DMS79 (cell line): ENCODE measurements around the gene GRIN3A.
"Not testable (repeated sequence)": the region's sequence is repeated elsewhere in the genome, so short reads cannot be mapped to it uniquely, and the experiment has no call there.

Experiments used
- DNase-seq: peaks from one replicate; lab custom pipeline; 2025; lab: John Stamatoyannopoulos, UW

The GRIN3A gene

DNA sequence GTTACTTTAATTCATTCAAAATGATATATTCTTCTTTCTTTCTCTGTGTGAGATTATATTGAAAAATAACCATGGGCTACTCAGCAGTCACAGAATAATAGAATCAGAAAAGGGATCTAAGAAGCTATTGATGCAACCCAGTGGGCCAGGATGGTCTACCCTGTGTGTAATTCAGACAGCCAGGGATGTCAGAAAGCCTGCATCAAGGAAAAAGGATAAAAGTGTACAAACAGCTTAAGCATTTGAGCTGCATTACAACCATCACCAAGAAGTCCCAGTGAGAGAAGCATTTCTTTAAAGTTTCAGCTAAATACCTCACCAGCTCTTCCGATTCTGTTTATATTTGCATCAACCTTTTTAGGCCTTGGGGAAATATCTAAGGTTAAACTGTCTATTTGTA is 105.8 kb downstream of the GRIN3A start:
- DNase-seq: no peak

GRCh38 chr9:101631892-101632291 is 106.6 kb downstream of the GRIN3A start:
- DNase-seq: no peak

GRCh38 chr9:101629636-101630035 is 108.8 kb downstream of the GRIN3A start:
- no peak for DNase-seq

DNA sequence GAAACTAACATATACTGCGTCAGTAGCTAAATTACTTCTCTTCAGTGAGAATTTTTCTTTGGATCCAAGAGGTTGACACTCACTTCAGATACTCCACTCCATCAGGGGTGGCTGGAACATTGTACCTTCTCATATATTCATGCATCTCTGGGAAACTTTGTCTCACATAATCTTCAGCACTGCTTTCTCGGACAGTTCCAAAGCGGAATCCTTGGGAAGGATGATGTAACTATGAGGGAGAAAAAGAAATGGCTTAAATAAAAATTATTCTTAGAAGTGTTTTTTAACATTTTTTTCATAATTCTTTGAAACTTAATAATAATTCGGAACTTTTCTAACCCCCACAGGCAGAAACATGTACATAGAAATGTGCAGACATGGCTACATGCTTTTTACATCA is 110.3 kb downstream of the GRIN3A start:
- DNase-seq: no peak

DNA sequence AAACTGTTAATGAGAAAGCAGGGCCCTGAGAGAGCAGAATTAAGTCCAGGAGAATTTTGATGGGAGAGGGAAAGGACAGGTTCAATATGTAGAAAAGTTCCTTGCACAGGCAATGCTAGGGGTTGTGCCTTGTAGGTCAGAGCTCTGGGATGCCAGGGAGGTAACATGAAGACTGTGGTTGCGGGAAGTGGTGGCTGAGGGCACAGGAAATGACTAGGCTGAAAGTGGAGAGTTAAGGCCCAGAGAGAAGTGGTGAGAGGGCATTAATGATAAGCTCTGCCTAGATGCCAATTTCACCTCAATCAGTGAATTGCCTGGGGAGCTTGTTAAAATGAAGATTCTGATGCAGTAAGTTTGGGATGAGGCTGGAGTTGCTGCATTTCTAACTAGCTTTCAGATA is 112.2 kb downstream of the GRIN3A start:
- DNase-seq: no peak

GRCh38 chr9:101625876-101626275 is 112.6 kb downstream of the GRIN3A start:
- DNase-seq: no peak

- no peak for DNase-seq
Measured at GRCh38 chr9:101620452-101620851, 118.0 kb downstream of the GRIN3A start.

DNA sequence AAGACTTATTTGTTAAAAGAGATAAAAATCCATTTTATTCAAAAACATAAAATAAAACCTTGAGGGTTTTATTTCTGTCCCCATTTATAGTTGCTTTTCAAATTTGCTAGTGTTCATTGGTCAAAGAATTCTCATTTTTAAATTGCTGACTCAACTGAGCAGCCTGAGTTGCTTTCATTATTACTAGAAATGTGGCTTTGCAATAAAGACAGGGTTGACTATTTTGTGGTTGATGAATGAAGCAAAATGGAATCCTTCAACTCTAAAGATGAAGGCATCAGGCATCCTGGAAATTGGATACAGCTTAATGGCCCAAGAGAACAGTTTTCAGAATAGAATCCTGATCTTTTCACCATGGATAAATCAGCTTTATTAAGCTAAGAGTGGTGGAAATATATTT is 119.7 kb downstream of the GRIN3A start:
- no peak for DNase-seq

- DNase-seq: no peak
Measured at GRCh38 chr9:101605547-101605946, 132.9 kb downstream of the GRIN3A start.

DNA sequence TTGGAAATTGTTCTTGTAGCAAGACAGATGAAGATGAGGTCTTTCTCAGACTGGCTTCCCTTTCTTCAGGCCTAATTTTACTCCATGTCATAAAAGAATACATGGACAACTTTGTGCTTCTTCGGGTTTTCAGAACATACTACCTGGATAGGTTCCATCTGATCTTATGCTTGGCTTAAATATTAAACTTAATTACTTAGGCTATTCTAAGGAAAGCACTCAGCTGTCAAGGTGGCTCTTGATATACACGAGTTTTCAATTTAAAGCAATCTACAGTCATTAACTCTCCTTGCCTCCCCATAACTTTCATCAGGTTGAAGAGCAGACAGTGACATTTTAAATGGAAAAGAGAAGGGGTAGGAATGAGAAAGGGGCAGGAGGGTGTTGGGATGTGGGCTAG is 134.2 kb downstream of the GRIN3A start:
- DNase-seq: no peak

- DNase-seq: peak; percentile 6
Measured at GRCh38 chr9:101601904-101602765, 136.3 kb downstream of the GRIN3A start.

DNA sequence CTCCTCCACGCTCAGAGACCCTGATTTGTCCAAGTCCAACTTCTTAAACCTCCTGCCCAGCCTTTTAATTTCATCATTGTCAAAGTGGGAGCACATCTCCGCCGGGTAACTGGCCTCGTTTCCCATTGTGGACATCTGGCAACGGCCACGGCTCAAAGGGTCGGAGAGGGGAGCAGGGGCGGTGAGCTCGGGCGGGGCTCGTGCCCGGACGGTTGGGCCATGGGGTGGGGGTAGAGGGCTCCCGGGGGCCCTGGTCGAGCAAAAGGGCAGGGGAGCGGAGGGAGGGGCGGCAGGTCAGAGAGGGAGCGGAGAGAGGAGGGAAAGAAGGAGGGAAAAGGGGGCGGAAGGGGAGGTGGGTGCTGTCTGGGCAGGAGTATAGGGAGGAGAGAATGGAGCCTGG is 143.7 kb downstream of the GRIN3A start, which contains the start of gene PPP3R2:
PPP3R2 (minus strand) TSS at position 174 of the 400 bp plus-strand sequence; CDS start at position 126, 48 bp downstream.
- DNase-seq: no peak

DNA sequence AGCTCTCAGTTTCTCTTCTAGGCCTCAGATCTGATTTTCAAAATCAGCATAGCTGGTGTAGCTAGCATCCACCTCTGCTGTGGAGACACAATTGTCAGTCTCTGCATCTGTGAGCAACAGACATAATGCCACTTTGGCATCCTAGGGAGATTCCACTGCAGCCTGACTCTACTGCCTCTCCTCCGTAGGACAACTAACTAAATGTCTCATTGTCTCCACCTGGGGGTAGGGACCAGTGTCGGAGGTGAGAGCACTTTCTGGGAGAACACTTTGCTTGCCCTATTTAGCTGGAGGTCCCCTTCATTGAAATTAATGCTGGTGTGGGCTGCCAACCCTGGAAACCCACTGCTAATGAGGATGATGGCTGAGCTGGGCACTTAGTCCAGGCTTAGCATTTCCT is 145.1 kb downstream of the GRIN3A start:
- DNase-seq: no peak

DNA sequence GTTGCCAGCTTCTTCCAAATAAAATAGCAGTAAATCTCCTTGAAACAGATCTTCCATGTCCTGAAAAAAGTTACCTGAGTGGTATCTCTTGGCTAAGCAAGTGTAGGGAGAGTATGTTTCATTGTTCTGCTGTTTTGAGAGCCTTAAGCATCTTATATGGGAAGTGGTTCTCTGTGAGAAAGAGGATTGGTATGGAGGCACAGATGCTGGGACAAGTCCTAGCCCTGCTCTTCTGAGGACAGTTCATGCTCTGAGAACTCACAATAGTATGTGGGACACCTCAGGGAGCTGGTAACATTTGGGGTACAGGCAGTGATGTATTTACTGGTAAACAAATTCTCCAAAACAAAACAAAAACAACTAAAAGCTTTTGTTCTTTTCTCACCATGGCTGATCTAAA is 145.7 kb downstream of the GRIN3A start:
- no peak for DNase-seq

- no peak for DNase-seq
Measured at GRCh38 chr9:101591787-101592446, 146.5 kb downstream of the GRIN3A start.

- no peak for DNase-seq
Measured at GRCh38 chr9:101590901-101591300, 147.5 kb downstream of the GRIN3A start.

- DNase-seq: not testable (repeated sequence)
Measured at GRCh38 chr9:101590074-101590473, 148.4 kb downstream of the GRIN3A start.

DNA sequence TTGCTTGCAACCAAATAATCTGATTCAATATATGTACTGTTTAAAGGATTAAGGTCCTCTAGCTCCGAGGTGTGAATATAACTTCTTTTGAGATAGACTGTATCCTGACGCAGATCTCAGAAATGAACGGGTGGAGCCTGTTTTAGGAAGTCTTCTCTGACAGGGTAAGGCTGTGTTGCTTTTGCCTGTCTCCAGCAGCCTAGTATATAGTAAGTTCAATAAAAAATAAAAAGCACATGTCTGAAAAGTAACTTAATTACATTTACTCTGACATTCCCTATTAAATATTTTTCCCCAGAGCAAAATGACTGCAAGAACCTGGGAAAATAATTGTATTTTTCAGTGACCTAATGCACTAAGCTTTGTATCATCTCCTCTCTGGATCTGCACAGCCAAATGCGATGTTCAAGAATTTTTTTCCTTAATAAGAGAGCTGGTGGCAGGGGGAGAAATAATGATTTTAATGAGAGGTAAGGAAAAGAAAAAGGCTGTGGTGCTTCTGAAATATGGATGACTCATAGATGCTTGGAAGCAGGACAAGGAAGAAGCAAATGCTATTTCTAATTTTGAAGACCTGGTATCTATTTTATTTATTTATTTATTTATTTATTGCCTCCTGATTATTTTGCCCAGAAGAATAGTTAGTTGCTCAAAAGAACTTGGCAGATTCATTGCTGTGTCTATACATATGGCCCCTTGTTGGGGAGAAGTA is 151.0 kb downstream of the GRIN3A start:
- DNase-seq: no peak

DNA sequence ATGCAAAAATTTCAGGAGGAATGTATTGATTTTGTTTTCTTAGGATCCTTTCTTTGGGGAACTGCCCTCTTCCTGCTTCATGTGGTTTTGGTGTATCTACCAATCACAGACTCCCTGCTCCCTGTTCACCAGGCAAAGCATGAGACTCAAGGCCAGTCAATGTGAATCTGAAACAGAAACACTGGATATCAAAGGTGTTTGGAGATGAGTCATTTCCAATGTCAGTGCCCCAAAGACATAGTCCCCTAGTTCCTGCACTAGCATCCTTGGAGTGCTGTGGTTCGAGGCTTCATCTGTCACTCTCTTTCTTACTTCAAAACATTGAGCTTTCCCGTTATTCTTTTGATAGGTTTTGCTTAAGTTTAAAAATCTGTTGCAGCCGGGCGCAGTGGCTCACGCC is 151.8 kb downstream of the GRIN3A start:
- DNase-seq: no peak

GRCh38 chr9:101585740-101586139 is 152.7 kb downstream of the GRIN3A start:
- DNase-seq: no peak

GRCh38 chr9:101582553-101582952 is 155.9 kb downstream of the GRIN3A start:
- DNase-seq: no peak

- DNase-seq: no peak
Measured at GRCh38 chr9:101579711-101580545, 158.5 kb downstream of the GRIN3A start.
